H7 (cell line): Measurements from ENCODE around the gene PDE9A. TPM values are rescaled to one million over a fixed set of nuclear protein-coding genes. Genes with fewer than 3 reads are reported as not detected.

Experiments used
- DNase-seq: peaks from one replicate; pipeline ENCODE4 v3.0.0; 2012
- H3K27me3 ChIP-seq: 2 replicates; pipeline ENCODE4 v1.6.0; 2011; ENCODE audit warnings: mild to moderate bottlenecking, low read length; ENCODE audit not compliant: control insufficient read depth, insufficient read depth
- H3K36me3 ChIP-seq: replicated peaks from 2 replicates; pipeline ENCODE4 v1.5.1; 2011; ENCODE audit warnings: low read length; ENCODE audit not compliant: control insufficient read depth, insufficient read depth
- H3K4me3 ChIP-seq: 2 replicates; pipeline ENCODE4 v1.5.1; 2011; ENCODE audit warnings: low read depth, mild to moderate bottlenecking, control low read depth, low read length, moderate library complexity; ENCODE audit not compliant: insufficient read depth
- total RNA-seq: library from RNA; depleted of rRNA; stranded (reverse); fragments of >200 nt; shearing (Covaris generic); gene quantifications from 2 replicates; pipeline ENCODE4 v1.2.3, GENCODE V29; 2014

Gene PDE9A
- total RNA-seq, 1 experiment from 2014 or later = 37.9 TPM

GRCh38 chr21:42722153-42722552 lies 68.7 kb downstream of the PDE9A start:
- DNase-seq = no peak
- Histone ChIP-seq H3K36me3 (no peaks in the 10 kb centered on the region; the same call in 1 of the 2 replicates), H3K27me3 (no peaks in the 10 kb centered on the region), H3K4me3 (no peak overlapping the region)

GRCh38 chr21:42722808-42723473 lies 69.5 kb downstream of the PDE9A start:
- DNase-seq = no peak
- no peak overlapping the region for H3K4me3 ChIP-seq
- H3K36me3 ChIP-seq = no peaks in the 10 kb centered on the region; the same call in 1 of the 2 replicates
- H3K27me3 ChIP-seq = no peaks in the 10 kb centered on the region

- H3K36me3 ChIP-seq = no peaks in the 10 kb centered on the region; the same call in 1 of the 2 replicates
- no peak for DNase-seq
- H3K4me3 ChIP-seq = no peak overlapping the region
- H3K27me3 ChIP-seq = no peaks in the 10 kb centered on the region
Measured at GRCh38 chr21:42724226-42724920, 71.0 kb downstream of the PDE9A start.

GRCh38 chr21:42725416-42725930 lies 72.1 kb downstream of the PDE9A start:
- H3K36me3 ChIP-seq = no peaks in the 10 kb centered on the region; the same call in 1 of the 2 replicates
- DNase-seq = no peak
- H3K27me3 ChIP-seq = no peaks in the 10 kb centered on the region
- H3K4me3 ChIP-seq = no peak overlapping the region

GRCh38 chr21:42731264-42732032 lies 78.0 kb downstream of the PDE9A start:
- Histone ChIP-seq H3K27me3 (no peaks in the 10 kb centered on the region), H3K4me3 (no peak overlapping the region), H3K36me3 (peaks cover 5% of the 10 kb centered on the region; the same call in 1 of the 2 replicates)
- no peak for DNase-seq

- H3K4me3 ChIP-seq = no peak overlapping the region
- no peak for DNase-seq
- H3K27me3 ChIP-seq = no peaks in the 10 kb centered on the region
- H3K36me3 ChIP-seq = peaks cover 5% of the 10 kb centered on the region; the same call in 1 of the 2 replicates
Measured at GRCh38 chr21:42732033-42732410, 78.6 kb downstream of the PDE9A start.

GRCh38 chr21:42733037-42733627 lies 79.7 kb downstream of the PDE9A start:
- Histone ChIP-seq H3K27me3 (no peaks in the 10 kb centered on the region), H3K4me3 (no peak overlapping the region), H3K36me3 (peaks cover 6% of the 10 kb centered on the region; the same call in 1 of the 2 replicates)
- DNase-seq = no peak

- H3K4me3 ChIP-seq = no peak overlapping the region
- no peaks in the 10 kb centered on the region for H3K27me3 ChIP-seq
- no peak for DNase-seq
- H3K36me3 ChIP-seq = peaks cover 6% of the 10 kb centered on the region; the same call in 1 of the 2 replicates
Measured at GRCh38 chr21:42733874-42734273, 80.5 kb downstream of the PDE9A start.

- no peak overlapping the region for H3K4me3 ChIP-seq
- H3K36me3 ChIP-seq = peaks cover 6% of the 10 kb centered on the region; the same call in 1 of the 2 replicates
- no peak for DNase-seq
- no peaks in the 10 kb centered on the region for H3K27me3 ChIP-seq
Measured at GRCh38 chr21:42734323-42734971, 81.0 kb downstream of the PDE9A start.

GRCh38 chr21:42735061-42735460 lies 81.6 kb downstream of the PDE9A start:
- Histone ChIP-seq H3K27me3 (no peaks in the 10 kb centered on the region), H3K36me3 (peaks cover 6% of the 10 kb centered on the region; the same call in 1 of the 2 replicates), H3K4me3 (no peak overlapping the region)
- no peak for DNase-seq

GRCh38 chr21:42735944-42736343 lies 82.5 kb downstream of the PDE9A start:
- no peak for DNase-seq
- Histone ChIP-seq H3K27me3 (no peaks in the 10 kb centered on the region), H3K36me3 (peaks cover 6% of the 10 kb centered on the region)

GRCh38 chr21:42736646-42737350 lies 83.4 kb downstream of the PDE9A start:
- Histone ChIP-seq H3K36me3 (peaks cover 6% of the 10 kb centered on the region), H3K4me3 (no peak overlapping the region), H3K27me3 (no peaks in the 10 kb centered on the region)
- no peak for DNase-seq

More at GRCh38 chr21:42735944-42736343, 82.5 kb downstream of the PDE9A start:
- H3K4me3 ChIP-seq = no peak overlapping the region

GRCh38 chr21:42737951-42738590 lies 84.7 kb downstream of the PDE9A start:
- Histone ChIP-seq H3K4me3 (no peak overlapping the region), H3K36me3 (peaks cover 6% of the 10 kb centered on the region), H3K27me3 (no peaks in the 10 kb centered on the region)
- DNase-seq = peak; percentile 48
